ENCODE data around the gene RPH3AL.
"Not testable (repeated sequence)": the region's sequence is repeated elsewhere in the genome, so short reads cannot be mapped to it uniquely, and the experiment has no call there.

The RPH3AL gene

GRCh38 chr17:234163-234993 lies 118.2 kb downstream of the RPH3AL start:
- DNase-seq = not testable (repeated sequence)

- no peak for DNase-seq
Observed at GRCh38 chr17:233473-233941, 119.1 kb downstream of the RPH3AL start.

GRCh38 chr17:231966-232807 lies 120.4 kb downstream of the RPH3AL start:
- no peak for DNase-seq

GRCh38 chr17:231191-231965 lies 121.2 kb downstream of the RPH3AL start:
- DNase-seq = no peak

GRCh38 chr17:230395-230770 lies 122.2 kb downstream of the RPH3AL start:
- no peak for DNase-seq

GRCh38 chr17:229709-230394 lies 122.8 kb downstream of the RPH3AL start:
- no peak for DNase-seq

- no peak for DNase-seq
Observed at GRCh38 chr17:228951-229708, 123.5 kb downstream of the RPH3AL start.

- DNase-seq = no peak
Observed at GRCh38 chr17:227946-228615, 124.5 kb downstream of the RPH3AL start.

GRCh38 chr17:227078-227945 lies 125.3 kb downstream of the RPH3AL start:
- no peak for DNase-seq

GRCh38 chr17:226108-227077 lies 126.2 kb downstream of the RPH3AL start:
- DNase-seq = no peak

- DNase-seq = no peak
Observed at GRCh38 chr17:225551-225950, 127.1 kb downstream of the RPH3AL start.

GRCh38 chr17:224576-224975 lies 128.0 kb downstream of the RPH3AL start:
- not testable (repeated sequence) for DNase-seq

- DNase-seq = no peak
Observed at GRCh38 chr17:223723-224471, 128.7 kb downstream of the RPH3AL start.

- no peak for DNase-seq
Observed at GRCh38 chr17:222172-222571, 130.4 kb downstream of the RPH3AL start.

GRCh38 chr17:219696-220095 lies 132.9 kb downstream of the RPH3AL start:
- no peak for DNase-seq

GRCh38 chr17:218432-219110 lies 134.0 kb downstream of the RPH3AL start:
- no peak for DNase-seq

GRCh38 chr17:216625-217024 lies 136.0 kb downstream of the RPH3AL start:
- no peak for DNase-seq
